Uterus (tissue), 2 donors: ENCODE measurements around the gene GPR37L1.

Experiments
- POLR2A ChIP-seq, 2 donors: fragments of 450-650 bp; IDR thresholded peaks; one replicate each; pipeline ENCODE4 v1.6.1; 2016; ENCODE audit warnings: antibody characterized with exemption in 2 of 2, mild to moderate bottlenecking in 1 of 2, moderate library complexity in 1 of 2
- TF ChIP-seq, protein P1 (sequence below), 4 experiments: fragments of 200-600 bp in 2 of 4; fragments of 450-650 bp in 2 of 4; sonication (generic) in 2 of 4; IDR thresholded peaks; one replicate each; pipeline ENCODE4 v1.5.1; 2016 to 2019; ENCODE audit warnings: antibody characterized with exemption in 4 of 4, mild to moderate bottlenecking in 2 of 4, moderate library complexity in 1 of 4

- TF ChIP-seq, protein P1, sequence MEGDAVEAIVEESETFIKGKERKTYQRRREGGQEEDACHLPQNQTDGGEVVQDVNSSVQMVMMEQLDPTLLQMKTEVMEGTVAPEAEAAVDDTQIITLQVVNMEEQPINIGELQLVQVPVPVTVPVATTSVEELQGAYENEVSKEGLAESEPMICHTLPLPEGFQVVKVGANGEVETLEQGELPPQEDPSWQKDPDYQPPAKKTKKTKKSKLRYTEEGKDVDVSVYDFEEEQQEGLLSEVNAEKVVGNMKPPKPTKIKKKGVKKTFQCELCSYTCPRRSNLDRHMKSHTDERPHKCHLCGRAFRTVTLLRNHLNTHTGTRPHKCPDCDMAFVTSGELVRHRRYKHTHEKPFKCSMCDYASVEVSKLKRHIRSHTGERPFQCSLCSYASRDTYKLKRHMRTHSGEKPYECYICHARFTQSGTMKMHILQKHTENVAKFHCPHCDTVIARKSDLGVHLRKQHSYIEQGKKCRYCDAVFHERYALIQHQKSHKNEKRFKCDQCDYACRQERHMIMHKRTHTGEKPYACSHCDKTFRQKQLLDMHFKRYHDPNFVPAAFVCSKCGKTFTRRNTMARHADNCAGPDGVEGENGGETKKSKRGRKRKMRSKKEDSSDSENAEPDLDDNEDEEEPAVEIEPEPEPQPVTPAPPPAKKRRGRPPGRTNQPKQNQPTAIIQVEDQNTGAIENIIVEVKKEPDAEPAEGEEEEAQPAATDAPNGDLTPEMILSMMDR (IDR thresholded peaks at IDR 0.05): no peak
- TF ChIP-seq POLR2A (IDR thresholded peaks at IDR 0.05): no peak
Observed at GRCh38 chr1:202127836-202128622, 5.3 kb downstream of the GPR37L1 start.
